Measurements from ENCODE around the gene OGA.

Gene OGA

GRCh38 chr10:101834341-101834740 lies 16.1 kb upstream of the OGA start:
- DNase-seq: peak; percentile 71

GRCh38 chr10:101833466-101833865 lies 15.2 kb upstream of the OGA start:
- peak; percentile 56 for DNase-seq

- DNase-seq: peak; percentile 4
Observed at GRCh38 chr10:101832325-101832771, 14.1 kb upstream of the OGA start.

- DNase-seq: no peak
Observed at GRCh38 chr10:101831169-101831811, 13.0 kb upstream of the OGA start.

GRCh38 chr10:101830322-101831168 lies 12.3 kb upstream of the OGA start:
- DNase-seq: peak; percentile 97

- peak; percentile 87 for DNase-seq
Observed at GRCh38 chr10:101829561-101830315, 11.5 kb upstream of the OGA start.

- DNase-seq: peak; percentile 63
Observed at GRCh38 chr10:101828766-101829551, 10.7 kb upstream of the OGA start.

GRCh38 chr10:101827919-101828600 lies 9.8 kb upstream of the OGA start:
- DNase-seq: peak; percentile 48

- peak; percentile 22 for DNase-seq
Observed at GRCh38 chr10:101826852-101827434, 8.7 kb upstream of the OGA start.

- DNase-seq: no peak
Observed at GRCh38 chr10:101824736-101825135, 6.5 kb upstream of the OGA start.

GRCh38 chr10:101818872-101819633 lies 809 bp upstream of the OGA start:
- no peak for DNase-seq

- no peak for DNase-seq
Observed at GRCh38 chr10:101817337-101818118, 716 bp downstream of the OGA start.

GRCh38 chr10:101816913-101817336 lies 1.3 kb downstream of the OGA start:
- no peak for DNase-seq

GRCh38 chr10:101816376-101816775 lies 1.9 kb downstream of the OGA start:
- no peak for DNase-seq

- no peak for DNase-seq
Observed at GRCh38 chr10:101814466-101815071, 3.7 kb downstream of the OGA start.

GRCh38 chr10:101812606-101813005 lies 5.6 kb downstream of the OGA start:
- DNase-seq: no peak

- no peak for DNase-seq
Observed at GRCh38 chr10:101807158-101807557, 11.1 kb downstream of the OGA start.

- no peak for DNase-seq
Observed at GRCh38 chr10:101803511-101803910, 14.7 kb downstream of the OGA start.

GRCh38 chr10:101797403-101798059 lies 20.7 kb downstream of the OGA start:
- no peak for DNase-seq
